Panc1 (cell line): Measurements from ENCODE around the gene PCGF6.

Experiments used
- CTCF ChIP-seq: fragments of 450-650 bp; IDR thresholded peaks from 2 replicates; pipeline ENCODE4 v1.5.1; 2017; ENCODE audit warnings: mild to moderate bottlenecking
- POLR2AphosphoS5 ChIP-seq: IDR thresholded peaks from 2 replicates; pipeline ENCODE4 v1.6.1; 2012; ENCODE audit warnings: mild to moderate bottlenecking, low read depth, low read length, moderate library complexity
- REST ChIP-seq, 2 experiments: IDR thresholded peaks; 2 replicates each; pipeline ENCODE4 v1.6.1; 2011 to 2012; ENCODE audit warnings: low read depth in 2 of 2, control low read depth in 1 of 2, low read length in 1 of 2, mild to moderate bottlenecking in 1 of 2, moderate library complexity in 1 of 2; ENCODE audit not compliant: insufficient read depth in 1 of 2
- SIN3A ChIP-seq: IDR thresholded peaks from 2 replicates; pipeline ENCODE4 v1.6.1; 2012; ENCODE audit warnings: low read depth, mild to moderate bottlenecking, low read length, moderate library complexity, borderline replicate concordance; ENCODE audit not compliant: insufficient read depth
- TCF7L2 ChIP-seq: IDR thresholded peaks from 2 replicates; pipeline ENCODE4 v1.6.1; 2011; ENCODE audit warnings: mild to moderate bottlenecking, low read depth, low read length, inconsistent platforms

- TF ChIP-seq CTCF (no peak), SIN3A (no peak), REST (IDR thresholded peaks at IDR 0.05; ENCODE audit: insufficient read depth in 1 of 2, low read depth in 2 of 2, low read length in 1 of 2) (no peak), POLR2AphosphoS5 (no peak), TCF7L2 (no peak)
These were observed 2.3 kb upstream of the PCGF6 start for GRCh38 chr10:103353281-103353680.
